ENCODE measurements around the gene DDX49.
"Not testable (repeated sequence)": the region's sequence is repeated elsewhere in the genome, so short reads cannot be mapped to it uniquely, and the experiment has no call there.

Gene DDX49

GRCh38 chr19:18910801-18911436, 8.6 kb upstream of the DDX49 start:
- DNase-seq, result no peak

DNA sequence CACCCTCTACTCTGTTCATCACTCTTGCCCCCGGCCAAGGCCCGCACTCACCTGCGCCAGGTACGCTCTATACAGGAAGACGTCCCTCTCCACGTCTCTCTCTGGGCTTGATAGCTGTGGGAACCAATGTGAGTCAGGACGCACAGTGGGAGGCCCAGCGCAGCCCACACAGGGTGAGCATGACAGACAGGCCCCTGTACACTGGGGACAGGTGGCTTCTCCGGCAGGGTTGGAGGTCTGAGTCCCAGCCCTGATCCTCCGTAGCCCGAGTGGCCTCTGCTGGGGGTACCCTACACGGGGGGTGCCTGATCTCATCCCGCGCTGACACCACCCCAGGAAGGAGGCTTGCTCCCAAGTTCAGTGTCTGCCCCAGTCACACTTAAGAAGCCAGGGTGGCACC, 6.6 kb upstream of the DDX49 start:
- no peak for DNase-seq

DNA sequence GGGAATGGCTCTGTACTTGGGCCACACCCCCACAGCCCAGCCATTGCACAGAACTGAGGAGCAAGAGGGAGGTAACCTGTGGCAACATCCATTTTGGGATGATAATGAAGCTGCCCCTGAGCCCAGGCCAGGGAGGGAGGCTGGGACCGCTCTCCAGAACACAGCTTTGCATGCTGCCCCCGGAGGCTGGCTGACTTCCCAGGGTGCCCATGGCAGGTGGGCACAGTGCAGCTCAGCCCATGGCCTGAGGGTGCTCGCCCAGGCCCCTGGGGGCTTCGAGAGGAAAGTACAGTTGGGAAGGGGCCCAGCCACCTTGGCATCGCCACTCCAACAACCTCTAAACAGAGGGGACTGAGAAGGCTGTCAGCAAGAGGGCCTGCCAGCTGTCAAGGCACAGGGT, 6.0 kb upstream of the DDX49 start:
- no peak for DNase-seq

GRCh38 chr19:18915639-18916038, 3.9 kb upstream of the DDX49 start:
- no peak for DNase-seq

DNA sequence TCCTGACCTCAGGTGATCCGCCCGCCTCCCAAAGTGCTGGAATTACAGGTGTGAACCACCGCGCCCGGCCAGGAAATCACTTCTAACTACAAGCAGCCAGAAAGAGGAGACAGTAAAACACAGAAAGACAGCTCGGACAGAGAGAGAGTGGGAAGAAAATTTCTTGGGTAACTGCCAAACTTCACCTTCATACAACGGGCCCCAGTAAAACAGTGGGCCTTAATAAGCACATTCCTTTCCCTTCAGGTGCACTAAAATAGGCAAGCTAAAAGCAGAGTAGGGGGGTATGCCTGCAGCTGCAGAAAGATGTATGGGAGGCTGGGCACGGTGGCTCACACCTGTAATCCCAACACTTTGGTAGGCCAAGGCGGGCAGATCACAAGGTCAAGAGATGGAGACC, 1.9 kb upstream of the DDX49 start:
- not testable (repeated sequence) for DNase-seq

DNA sequence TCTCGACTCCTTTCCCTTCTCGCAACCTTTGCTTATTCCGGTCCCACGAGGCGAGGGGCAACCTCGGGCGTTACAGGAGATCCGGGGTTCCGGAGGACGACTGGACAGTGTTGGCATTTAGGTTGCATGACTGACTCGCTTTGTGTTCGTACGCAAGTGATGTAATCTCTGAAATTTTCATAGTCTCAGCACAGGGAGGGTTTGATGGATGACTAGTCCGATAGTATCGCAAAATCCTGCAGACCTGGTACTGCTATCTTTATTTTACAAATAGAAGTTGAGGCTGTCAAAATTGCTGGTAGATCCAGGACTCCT, 342 bp downstream of the DDX49 start:
- DNase-seq, result no peak

DNA sequence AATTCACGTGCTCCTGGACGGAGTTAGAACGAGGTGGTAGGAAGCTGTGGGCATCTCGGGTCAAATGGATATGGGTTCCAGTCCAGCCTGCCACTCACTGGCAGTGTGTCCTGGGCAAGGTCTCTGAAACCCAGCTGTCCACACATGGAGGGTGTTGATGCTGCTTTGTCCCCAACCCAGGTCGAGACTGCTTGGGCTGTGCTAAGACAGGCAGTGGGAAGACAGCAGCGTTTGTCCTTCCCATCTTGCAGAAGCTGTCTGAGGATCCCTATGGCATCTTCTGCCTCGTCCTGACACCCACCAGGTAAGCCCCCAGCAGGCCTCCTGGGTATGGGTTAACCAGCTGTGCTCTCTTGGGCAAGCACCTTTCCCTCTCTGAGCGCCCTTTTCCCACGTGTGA, 885 bp downstream of the DDX49 start:
- DNase-seq, result no peak

DNA sequence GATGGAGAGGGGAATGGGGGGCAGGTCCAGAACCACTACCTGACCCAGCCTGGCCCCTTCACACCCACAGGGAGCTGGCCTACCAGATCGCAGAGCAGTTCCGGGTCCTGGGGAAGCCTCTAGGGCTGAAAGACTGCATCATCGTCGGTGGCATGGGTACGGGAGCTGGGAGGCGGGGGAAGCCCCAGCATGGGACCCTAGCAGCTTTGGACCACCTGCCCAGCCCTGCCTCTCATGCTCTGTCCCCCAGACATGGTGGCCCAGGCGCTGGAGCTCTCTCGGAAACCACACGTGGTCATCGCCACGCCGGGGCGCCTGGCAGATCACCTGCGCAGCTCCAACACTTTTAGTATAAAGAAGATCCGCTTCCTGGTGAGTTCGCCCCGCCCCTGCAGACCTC, 2.1 kb downstream of the DDX49 start:
- DNase-seq, result no peak

DNA sequence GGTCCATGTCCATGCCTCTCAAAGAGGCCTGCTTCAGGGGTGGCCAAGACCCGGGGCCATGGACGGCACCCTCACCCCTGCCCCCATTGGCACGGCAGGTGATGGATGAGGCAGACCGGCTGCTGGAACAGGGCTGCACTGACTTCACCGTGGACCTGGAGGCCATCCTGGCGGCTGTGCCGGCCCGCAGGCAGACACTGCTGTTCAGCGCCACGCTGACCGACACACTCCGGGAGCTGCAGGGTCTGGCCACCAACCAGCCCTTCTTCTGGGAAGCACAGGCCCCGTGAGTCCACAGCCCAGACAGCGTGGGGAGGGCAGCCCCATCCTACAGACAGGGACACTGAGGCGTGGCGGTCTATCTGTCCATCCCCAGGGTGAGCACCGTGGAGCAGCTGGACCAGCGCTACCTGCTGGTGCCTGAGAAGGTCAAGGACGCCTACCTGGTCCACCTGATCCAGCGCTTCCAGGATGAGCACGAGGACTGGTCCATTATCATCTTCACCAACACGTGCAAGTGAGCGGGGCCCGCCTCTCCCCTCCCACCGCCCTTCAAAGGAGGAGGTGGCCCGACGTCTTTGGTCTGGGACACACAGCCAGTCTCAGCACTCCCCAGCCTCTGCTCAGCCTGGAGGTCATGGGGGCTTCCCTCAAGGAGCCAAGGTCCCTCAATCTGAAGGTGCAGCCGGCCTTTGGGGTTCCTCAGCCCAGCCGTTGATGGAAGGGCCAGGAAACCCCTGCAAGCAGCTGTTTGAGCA, 2.9 kb downstream of the DDX49 start:
- no peak for DNase-seq

GRCh38 chr19:18924684-18925213, 5.2 kb downstream of the DDX49 start:
- no peak for DNase-seq

DNA sequence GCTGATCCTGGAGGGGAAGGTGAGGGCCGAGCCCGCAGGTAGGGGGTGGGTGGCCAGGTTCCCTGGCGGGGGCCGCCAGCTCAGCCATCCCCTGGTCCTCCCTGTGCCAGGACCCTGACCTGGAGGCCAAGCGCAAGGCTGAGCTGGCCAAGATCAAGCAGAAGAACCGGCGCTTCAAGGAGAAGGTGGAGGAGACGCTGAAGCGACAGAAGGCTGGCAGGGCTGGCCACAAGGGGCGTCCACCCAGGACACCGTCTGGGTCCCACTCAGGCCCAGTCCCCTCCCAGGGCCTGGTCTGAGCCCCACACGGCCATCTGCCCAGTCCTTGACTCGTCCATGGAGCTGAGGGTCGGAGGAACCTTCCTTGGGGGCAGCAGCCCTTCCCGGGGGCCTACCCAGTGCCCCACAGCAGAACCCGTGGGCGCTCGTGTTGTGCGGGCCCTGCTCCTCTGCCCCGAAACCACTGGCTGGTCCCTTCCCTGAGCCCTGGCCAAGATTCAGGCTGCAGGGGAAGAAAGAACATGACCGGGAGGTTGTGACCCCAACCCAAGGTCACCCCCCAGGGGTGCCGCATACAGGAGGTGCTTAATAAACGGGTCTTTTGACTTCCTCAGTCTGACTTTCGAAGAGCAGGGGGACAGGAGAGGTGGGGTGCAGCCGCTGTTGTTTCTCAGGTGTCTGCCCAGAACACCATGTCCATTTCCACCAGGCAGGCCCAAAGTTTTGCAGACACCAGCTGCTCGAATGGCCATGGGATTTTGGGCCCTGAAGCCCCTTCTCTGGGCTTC, 8.7 kb downstream of the DDX49 start:
- DNase-seq, result no peak

DNA sequence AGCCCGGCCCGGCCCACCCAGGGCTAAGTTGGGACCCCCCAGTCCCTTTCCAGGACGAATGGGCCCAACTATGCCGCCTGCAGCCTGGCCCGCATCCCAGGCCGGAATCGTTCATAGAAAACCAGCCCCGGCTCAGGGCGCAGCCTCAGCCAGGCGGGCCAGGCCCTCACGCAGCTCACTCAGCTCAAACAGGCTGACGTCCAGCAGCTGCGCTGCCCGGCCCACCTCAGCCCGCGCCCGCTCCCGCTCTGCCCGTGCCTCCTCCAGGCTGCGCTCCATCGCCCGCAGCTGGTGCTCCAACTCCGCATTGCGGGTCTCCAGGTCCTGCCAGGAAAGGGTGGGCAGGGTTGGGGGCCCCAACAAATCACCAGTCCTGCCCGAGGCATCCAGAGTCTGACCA, 9.8 kb downstream of the DDX49 start:
- no peak for DNase-seq

- no peak for DNase-seq
Measured at GRCh38 chr19:18931316-18932162, 12.0 kb downstream of the DDX49 start.

DNA sequence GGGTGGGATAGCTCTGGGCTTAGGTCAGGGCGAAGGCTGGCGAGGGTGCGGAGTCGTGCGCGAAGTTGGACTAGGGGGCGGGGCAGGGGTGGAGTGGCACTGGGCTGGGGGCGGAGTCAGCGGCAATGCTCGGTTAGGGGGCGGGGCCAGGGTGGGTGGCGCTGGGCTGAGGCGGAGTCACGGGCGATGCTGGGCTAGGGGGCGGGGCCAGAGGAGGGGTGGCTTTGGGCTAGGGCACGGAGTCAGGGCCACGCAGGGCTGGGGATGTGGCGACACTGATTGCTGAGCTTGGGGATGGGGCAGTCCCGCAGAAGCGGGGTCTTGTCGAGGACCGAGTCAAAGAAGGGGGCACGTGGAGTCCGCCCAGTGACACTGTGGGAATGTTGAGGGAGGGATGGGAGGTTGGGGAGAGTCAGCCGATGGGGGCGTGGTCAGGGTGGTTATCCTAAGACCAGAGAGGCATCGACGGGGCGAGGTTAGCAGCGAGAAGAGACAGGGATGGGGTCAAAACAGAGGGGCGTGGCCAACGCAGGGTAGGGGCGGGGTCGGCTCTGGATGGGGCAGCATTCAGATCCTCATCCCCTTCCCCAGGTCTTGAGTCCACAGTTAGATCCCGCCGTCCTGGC, 12.8 kb downstream of the DDX49 start:
- no peak for DNase-seq

DNA sequence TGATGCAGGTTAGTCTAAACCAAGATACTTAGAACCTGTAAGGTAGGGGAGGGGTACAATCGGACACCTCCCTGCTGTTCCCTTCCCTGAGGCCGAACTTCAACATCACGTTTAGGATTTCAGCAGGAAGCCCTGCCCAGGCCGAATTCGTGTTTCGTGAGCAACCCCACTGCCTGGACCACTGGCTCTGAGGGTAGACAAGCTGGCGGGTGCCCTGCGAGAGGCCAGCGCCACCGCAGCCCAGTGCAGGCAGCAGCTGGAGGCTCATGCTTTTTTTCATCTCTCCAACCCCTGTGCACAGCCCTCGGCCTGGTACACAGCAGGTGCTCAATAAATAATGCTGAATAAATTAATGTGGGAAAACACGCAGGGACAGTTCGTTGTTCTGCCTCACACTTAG, 13.8 kb downstream of the DDX49 start:
- DNase-seq, result no peak

- DNase-seq, result no peak
Measured at GRCh38 chr19:18939163-18939562, 19.6 kb downstream of the DDX49 start.

- DNase-seq, result no peak
Measured at GRCh38 chr19:18939922-18940768, 20.6 kb downstream of the DDX49 start.

- no peak for DNase-seq
Measured at GRCh38 chr19:18940769-18941627, 21.5 kb downstream of the DDX49 start, which contains the start of gene HOMER3. HOMER3 (minus strand) TSS chr19:18941217; CDS start chr19:18938982, 2,235 bp downstream.

GRCh38 chr19:18941628-18942354, 22.3 kb downstream of the DDX49 start:
- DNase-seq, result no peak

DNA sequence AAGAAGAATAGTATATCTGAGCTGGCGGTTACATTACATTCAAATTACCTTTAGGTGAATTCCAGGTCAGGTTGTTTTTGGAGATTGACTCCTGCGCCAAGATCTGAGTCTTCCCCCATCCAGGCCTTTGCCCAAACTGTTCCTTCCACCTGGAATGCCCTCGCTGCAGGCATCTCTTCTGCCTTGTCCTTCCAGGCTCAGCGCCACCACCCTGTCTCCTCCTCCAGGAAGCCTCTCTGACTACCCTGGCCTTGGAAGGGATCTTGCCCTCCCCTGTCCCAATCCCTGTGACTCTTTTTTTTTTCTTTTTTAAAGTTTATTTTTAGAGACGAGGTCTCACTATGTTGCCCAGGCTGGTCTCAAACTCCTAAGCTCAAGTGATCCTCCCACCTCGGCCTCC, 23.2 kb downstream of the DDX49 start:
- DNase-seq, result no peak
